ENCODE data around the gene PCBP1.
"Not testable (repeated sequence)": the region's sequence is repeated elsewhere in the genome, so short reads cannot be mapped to it uniquely, and the experiment has no call there.

PCBP1 gene

DNA sequence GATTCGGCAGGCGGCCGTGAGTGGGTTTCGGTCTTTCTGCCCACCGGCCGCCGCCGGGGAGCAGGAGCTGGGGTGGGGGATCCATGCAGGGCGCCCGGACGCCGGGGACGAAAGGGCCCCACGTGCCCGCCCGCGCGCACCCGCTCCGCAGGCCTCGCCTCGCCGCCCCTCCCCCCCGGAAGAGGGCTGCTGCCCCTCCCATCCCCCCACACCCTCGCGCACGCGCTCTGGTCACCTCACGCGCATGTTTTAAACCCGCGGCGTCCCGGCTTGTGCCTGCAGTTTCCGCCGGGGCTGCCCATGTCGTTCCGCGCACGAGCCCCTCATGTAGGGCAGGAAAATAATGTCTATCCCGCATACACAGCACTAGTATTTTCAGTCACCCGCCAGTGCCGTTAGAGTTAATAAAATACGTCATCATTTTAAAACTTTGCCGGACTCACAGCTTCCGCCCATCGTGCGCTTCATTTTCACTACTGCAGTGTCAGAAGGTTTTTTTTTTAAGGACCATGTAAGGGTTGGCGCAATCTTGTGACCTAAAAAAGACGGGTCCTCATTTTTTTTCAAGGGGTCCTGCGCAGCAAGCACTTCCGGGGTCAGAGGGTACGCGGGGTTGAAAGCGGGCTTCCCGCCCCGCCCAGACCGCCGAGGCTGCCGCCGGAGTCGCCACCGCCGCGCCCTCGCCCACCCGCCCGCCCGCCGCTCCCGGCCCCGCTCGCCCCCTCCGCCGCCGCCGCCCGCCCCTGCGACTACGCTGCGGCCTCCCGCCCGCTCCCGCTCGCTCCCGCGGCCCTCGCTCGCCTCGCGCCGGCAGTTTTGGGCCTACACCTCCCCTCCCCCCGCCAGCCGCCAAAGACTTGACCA lies at the start of gene PCBP1:
TSS of gene PCBP1 (plus strand) at position 640 of the 864 bp plus-strand sequence. CDS start 267 bp downstream, outside the sequence.
- Histone ChIP-seq H3K9me3 (ENCODE audit: control insufficient read depth, insufficient read depth, low read length) (no peaks in the 10 kb centered on the region; the same call in 1 of the 2 replicates), H3K4me1 (ENCODE audit: insufficient read depth, low read length) (peaks cover 25% of the 10 kb centered on the region), H3K9ac (ENCODE audit: low read depth, low read length) (peak within 1 kb of the TSS; percentile 100), H3K36me3 (ENCODE audit: insufficient read depth, low read length) (peaks cover 18% of the 10 kb centered on the region)

DNA sequence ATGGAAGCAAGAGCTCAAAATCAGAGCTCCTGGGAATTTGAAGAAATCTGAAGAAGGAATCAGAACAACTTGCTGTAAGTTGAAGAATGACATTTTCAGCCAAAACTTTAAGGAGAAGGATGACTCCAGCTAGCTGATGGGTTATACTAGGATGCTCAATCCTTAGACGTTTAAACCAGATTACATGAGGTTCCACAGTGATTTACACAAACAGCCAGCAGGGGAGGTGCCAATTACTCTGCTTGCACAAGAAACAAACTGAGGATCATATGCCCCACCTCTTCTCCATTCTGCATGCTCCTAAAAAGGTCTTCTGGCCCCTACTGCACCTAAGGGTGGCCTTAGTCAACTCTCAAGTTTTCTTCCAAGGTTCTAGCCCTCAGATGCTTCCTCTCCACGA lies 47.9 kb upstream of the PCBP1 start:
- no peaks in the 10 kb centered on the region for H3K4me1 ChIP-seq (ENCODE audit: insufficient read depth, low read length)
- 0 out of 2 replicates have a peak, but pooled peaks cover 2% of the 10 kb centered on the region for H3K36me3 ChIP-seq (ENCODE audit: insufficient read depth, low read length)
- no peak overlapping the region for H3K9ac ChIP-seq (ENCODE audit: low read depth, low read length)
- no peaks in the 10 kb centered on the region for H3K9me3 ChIP-seq (ENCODE audit: control insufficient read depth, insufficient read depth, low read length)

DNA sequence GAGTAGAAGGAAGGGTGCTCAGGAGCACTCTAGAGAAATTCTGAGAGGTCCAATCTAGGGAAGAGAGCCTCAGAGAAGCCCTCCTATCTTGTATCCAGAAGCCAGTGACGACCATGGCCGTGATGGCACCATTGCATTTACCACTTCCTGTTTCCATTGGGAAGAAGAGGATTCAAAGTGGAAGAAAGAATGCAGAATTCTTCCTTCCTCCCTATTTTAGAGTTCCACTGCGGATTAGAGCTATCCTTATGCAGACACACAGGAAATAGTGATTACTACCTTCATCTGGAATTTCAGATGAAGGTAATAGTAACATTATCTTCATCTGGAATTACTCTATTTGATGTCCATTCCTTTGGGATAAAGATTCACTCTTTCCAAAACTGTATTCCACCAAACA lies 45.6 kb upstream of the PCBP1 start:
- no peaks in the 10 kb centered on the region for H3K9me3 ChIP-seq (ENCODE audit: control insufficient read depth, insufficient read depth, low read length)
- H3K4me1 ChIP-seq (ENCODE audit: insufficient read depth, low read length): no peaks in the 10 kb centered on the region
- H3K9ac ChIP-seq (ENCODE audit: low read depth, low read length): no peak overlapping the region
- H3K36me3 ChIP-seq (ENCODE audit: insufficient read depth, low read length): peaks cover 8% of the 10 kb centered on the region; the same call in 1 of the 2 replicates

DNA sequence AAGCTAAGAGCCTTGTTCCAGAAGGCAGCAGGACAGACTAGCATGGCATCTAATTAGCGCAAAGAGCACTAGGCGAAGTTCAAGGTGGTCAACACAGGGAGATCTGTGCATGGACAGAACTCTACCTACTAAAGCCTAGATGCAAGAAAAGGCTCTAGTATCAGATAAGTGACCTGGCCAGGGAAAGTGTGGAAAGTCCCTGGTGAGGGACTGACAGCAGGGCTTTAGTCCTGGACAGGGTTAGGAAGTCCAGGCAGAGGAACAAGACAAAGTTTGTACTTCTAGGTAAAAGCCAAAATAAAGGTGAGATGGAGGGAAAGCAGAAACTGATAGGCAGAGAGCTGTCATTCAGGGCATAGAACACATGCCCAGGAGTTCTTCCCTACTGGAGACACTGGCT lies 45.0 kb upstream of the PCBP1 start:
- Histone ChIP-seq H3K9me3 (ENCODE audit: control insufficient read depth, insufficient read depth, low read length) (no peaks in the 10 kb centered on the region), H3K9ac (ENCODE audit: low read depth, low read length) (no peak overlapping the region), H3K4me1 (ENCODE audit: insufficient read depth, low read length) (no peaks in the 10 kb centered on the region), H3K36me3 (ENCODE audit: insufficient read depth, low read length) (peaks cover 12% of the 10 kb centered on the region; the same call in 1 of the 2 replicates)

DNA sequence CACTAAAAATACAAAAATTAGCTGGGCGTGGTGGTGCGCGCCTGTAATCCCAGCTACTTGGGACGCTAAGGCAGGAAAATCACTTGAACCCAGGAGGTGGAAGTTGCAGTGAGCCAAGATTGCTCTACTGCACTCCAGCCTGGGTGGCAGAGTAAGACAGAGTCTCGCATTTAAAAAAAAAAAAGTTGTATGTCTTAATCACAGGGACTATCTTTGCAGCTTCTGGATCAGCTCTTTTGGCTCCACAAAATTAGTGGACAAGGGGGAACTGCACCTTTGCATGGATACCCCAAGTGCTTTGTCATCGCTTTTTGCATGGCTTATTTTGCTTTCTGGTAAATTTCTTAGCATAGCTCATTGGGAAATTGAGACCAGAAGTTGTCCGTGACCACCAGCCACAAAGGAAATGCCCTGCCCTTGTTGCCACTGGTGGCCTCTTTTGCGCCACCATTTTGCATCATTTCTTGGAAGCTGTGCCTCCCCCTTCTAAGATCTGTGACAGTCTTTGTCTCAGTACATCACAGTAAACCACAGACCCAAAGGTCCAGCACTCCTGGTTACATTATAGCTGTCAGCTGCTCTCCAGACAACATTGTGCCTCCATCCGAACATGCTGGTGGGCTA lies 43.9 kb upstream of the PCBP1 start:
- Histone ChIP-seq H3K36me3 (ENCODE audit: insufficient read depth, low read length) (peaks cover 12% of the 10 kb centered on the region), H3K4me1 (ENCODE audit: insufficient read depth, low read length) (no peaks in the 10 kb centered on the region), H3K9me3 (ENCODE audit: control insufficient read depth, insufficient read depth, low read length) (no peaks in the 10 kb centered on the region), H3K9ac (ENCODE audit: low read depth, low read length) (no peak overlapping the region)

DNA sequence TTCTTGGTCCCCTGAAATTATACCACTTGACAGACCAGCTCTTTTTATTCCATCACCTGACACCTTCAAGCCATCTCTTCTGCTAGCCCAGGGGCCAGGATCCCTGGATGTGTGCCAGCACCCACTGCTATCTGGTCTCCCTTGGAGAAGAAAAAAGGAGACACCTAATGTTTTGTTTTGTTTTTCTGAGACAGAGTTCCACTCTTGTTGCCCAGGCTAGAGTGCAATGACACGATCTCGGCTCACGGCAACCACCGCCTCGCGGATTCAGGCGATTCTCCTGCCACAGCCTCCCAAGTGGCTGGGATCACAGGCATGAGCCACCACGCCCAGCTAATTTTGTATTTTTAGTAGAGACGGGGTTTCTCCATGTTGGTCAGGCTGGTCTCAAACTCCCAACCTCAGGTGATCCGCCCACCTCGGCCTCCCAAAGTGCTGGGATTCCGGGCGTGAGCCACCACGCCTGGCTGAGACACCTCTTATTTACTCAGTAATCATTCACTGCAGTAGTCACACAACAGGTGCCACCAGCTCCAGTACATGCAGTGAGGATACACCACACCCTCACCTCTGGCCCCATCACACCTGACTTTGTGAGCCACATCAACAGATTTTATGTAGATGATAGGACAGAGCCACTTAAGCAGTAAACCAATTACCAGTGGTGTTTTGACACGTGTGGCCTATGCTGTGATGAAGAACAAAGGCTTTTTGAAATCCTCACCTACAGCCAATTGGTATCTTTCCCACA lies 42.8 kb upstream of the PCBP1 start:
- Histone ChIP-seq H3K9ac (ENCODE audit: low read depth, low read length) (no peak overlapping the region), H3K36me3 (ENCODE audit: insufficient read depth, low read length) (peaks cover 17% of the 10 kb centered on the region), H3K4me1 (ENCODE audit: insufficient read depth, low read length) (no peaks in the 10 kb centered on the region), H3K9me3 (ENCODE audit: control insufficient read depth, insufficient read depth, low read length) (no peaks in the 10 kb centered on the region; the same call in 1 of the 2 replicates)

DNA sequence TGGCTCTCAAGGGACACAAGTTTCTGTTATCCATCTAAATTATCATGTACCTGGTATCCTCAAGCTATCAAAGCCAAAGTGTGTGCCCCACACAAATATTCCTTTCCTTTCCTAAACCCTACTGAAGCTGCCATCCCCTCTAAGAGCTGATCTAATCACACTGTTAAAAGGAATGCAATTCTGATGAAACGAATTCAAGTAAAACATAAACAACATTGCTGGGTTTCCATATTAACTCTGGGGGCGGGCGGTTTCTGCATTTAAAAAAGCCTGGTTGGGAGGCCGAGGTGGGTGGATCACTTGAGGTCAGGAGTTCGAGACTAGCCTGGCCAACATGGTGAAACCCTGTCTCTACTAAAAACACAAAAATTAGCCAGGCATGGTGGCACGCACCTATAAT lies 41.9 kb upstream of the PCBP1 start:
- H3K9ac ChIP-seq (ENCODE audit: low read depth, low read length): no peak overlapping the region
- no peaks in the 10 kb centered on the region; the same call in 1 of the 2 replicates for H3K9me3 ChIP-seq (ENCODE audit: control insufficient read depth, insufficient read depth, low read length)
- peaks cover 19% of the 10 kb centered on the region for H3K36me3 ChIP-seq (ENCODE audit: insufficient read depth, low read length)
- H3K4me1 ChIP-seq (ENCODE audit: insufficient read depth, low read length): no peaks in the 10 kb centered on the region

DNA sequence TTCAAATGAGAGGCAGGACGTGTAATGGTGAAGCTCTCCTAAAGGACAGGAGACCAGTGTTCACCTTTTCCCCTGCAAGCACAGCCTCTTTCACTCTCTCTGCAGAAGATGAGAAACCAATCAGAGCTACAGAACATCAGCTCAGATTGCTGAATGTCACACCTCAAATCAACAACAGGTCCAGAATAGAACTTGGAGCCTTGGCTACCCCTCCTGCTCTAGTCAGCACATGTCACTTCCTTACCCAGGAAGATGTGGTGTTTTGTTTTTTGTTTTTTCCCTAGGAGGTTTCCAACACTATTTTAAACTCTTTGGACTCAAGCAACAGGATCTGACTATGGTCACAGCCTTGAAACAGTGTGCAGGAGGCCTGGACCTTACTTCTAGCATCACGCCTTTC lies 41.3 kb upstream of the PCBP1 start:
- H3K36me3 ChIP-seq (ENCODE audit: insufficient read depth, low read length): peaks cover 19% of the 10 kb centered on the region
- no peaks in the 10 kb centered on the region for H3K4me1 ChIP-seq (ENCODE audit: insufficient read depth, low read length)
- H3K9ac ChIP-seq (ENCODE audit: low read depth, low read length): no peak overlapping the region
- H3K9me3 ChIP-seq (ENCODE audit: control insufficient read depth, insufficient read depth, low read length): no peaks in the 10 kb centered on the region; the same call in 1 of the 2 replicates

DNA sequence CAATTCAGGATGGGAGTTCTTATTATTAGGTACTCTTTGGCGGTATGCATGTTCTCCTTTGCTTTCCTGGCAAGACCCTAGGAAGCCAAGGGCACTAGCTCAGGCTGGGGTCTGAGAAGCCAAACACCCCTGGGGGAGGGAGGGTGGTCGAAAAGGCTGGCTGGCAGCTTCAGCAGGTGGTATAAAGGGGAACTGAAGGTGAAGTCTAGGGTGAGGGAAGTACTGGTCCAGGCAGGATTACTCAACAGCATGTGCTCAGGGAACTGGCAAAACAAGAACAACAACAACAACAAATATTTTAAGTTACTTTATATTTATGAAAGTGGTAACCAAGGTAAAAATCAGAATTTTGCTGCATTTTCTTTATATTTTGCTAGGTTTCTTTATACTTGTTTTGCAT lies 40.7 kb upstream of the PCBP1 start:
- Histone ChIP-seq H3K4me1 (ENCODE audit: insufficient read depth, low read length) (no peaks in the 10 kb centered on the region), H3K9me3 (ENCODE audit: control insufficient read depth, insufficient read depth, low read length) (no peaks in the 10 kb centered on the region; the same call in 1 of the 2 replicates), H3K36me3 (ENCODE audit: insufficient read depth, low read length) (peaks cover 19% of the 10 kb centered on the region), H3K9ac (ENCODE audit: low read depth, low read length) (no peak overlapping the region)

DNA sequence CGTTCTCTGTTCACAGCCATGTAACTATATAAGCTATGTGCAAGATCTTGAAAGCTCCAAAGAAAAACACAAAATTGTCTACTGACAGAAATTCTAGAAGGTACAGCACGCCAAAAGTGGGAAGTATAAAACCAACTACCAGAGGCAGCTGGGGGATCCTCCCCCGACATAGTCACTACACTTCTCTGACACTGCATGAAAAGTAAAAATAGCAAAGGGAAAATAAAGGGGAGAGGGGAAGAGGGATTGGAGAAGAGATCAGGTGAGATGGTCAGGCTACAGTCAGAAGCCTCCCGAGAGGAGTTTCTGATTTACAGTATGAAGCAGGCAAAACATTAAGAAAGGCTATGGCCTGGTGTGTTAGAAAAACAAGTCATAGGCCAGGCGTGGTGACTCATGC lies 39.8 kb upstream of the PCBP1 start:
- Histone ChIP-seq H3K4me1 (ENCODE audit: insufficient read depth, low read length) (no peaks in the 10 kb centered on the region), H3K36me3 (ENCODE audit: insufficient read depth, low read length) (peaks cover 19% of the 10 kb centered on the region), H3K9ac (ENCODE audit: low read depth, low read length) (no peak overlapping the region), H3K9me3 (ENCODE audit: control insufficient read depth, insufficient read depth, low read length) (no peaks in the 10 kb centered on the region; the same call in 1 of the 2 replicates)

DNA sequence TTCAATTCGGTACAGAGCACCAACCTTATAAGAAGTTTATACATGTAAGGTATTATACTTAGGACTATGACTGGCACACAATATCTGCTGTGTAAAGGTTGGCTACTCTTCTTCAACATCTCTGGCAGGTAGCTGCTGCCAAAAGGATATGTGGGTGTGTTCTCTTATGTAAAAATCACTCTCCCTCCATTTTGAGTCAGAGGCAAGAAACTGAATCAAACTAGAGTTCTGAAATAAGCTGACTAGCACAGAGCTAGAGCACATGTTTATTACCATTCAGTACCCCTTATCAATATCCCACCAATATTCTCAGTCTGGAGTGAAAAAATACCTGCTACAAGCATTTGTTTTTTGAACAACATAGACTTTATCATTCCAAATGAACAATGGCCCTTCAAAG lies 38.0 kb upstream of the PCBP1 start:
- Histone ChIP-seq H3K36me3 (ENCODE audit: insufficient read depth, low read length) (peaks cover 19% of the 10 kb centered on the region), H3K4me1 (ENCODE audit: insufficient read depth, low read length) (no peaks in the 10 kb centered on the region), H3K9me3 (ENCODE audit: control insufficient read depth, insufficient read depth, low read length) (no peaks in the 10 kb centered on the region; the same call in 1 of the 2 replicates), H3K9ac (ENCODE audit: low read depth, low read length) (no peak overlapping the region)

DNA sequence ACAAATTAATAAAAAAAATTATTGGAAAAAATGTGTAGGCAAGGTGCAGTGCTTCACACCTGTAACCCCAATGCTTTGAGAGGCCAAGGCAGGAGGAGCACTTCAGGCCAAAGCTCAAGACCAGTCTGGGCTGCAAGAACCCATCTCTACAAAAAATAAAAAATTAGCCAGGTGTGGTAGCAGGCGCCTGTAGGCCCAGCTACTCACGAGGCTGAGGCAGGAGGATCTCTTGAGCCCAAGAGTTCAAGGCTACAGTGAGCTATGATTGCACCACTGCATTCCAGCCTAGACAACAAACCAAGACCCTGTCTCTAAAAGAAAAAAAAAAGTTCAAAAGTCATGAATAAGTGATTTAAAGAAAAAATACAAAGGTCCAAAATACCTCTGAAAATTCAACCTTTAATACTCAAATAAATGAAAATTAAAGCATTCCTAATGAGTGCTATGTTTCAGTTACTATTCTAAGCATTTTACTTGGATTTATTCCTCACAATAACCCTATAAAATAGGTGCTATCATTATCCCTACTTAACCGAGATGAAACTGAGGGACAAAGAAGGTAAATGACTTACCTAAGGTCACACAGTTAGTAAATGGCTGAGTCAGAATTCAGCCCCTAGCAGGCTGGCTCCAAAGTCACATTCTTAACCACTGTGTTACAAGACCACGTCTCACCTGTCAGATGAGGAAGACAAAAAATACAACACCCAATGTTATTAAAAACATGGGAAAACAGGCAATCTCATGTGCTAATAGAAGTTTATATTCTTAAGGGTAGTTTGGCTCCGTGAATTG lies 36.4 kb upstream of the PCBP1 start:
- H3K36me3 ChIP-seq (ENCODE audit: insufficient read depth, low read length): peaks cover 19% of the 10 kb centered on the region
- no peaks in the 10 kb centered on the region; the same call in 1 of the 2 replicates for H3K9me3 ChIP-seq (ENCODE audit: control insufficient read depth, insufficient read depth, low read length)
- H3K9ac ChIP-seq (ENCODE audit: low read depth, low read length): no peak overlapping the region
- H3K4me1 ChIP-seq (ENCODE audit: insufficient read depth, low read length): no peaks in the 10 kb centered on the region

DNA sequence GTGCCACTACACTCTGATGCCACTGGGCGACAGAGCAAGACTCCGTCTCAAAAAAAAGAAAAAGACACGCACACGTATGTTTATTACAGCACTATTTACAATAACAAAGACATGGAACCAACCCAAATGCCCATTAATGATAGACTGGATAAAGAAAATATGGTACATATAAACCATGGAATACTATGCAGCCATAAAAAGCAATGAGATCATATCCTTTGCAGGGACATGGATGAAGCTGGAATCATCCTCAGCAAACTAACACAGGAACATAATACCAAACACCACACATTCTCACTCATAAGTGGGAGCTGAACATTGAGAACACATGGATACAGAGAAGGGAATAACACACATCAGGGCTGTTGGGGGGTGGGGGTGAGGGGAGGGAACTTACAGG lies 32.0 kb upstream of the PCBP1 start:
- H3K36me3 ChIP-seq (ENCODE audit: insufficient read depth, low read length); H3K9ac ChIP-seq (ENCODE audit: low read depth, low read length); H3K4me1 ChIP-seq (ENCODE audit: insufficient read depth, low read length): not testable (repeated sequence)

DNA sequence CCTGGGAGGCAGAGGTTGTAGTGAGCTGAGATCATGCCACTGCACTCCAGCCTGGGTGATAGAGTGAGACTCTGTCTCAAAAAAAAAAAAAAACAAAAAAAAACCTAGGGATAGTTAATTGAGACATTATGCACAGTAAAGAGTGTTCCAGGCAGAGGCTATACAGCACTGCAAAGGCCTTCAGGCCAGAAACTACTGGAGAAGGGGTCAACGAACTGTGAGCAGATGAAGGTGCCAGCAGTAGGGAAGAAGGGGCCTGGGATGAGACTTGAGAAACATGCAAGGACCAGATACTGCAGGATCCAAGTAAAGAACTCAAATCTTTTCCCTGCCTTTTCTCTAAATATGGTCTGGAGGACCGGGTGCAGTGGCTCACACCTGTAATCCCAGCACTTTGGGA lies 26.0 kb upstream of the PCBP1 start:
- H3K9ac ChIP-seq (ENCODE audit: low read depth, low read length): no peak overlapping the region
- peaks cover 24% of the 10 kb centered on the region for H3K36me3 ChIP-seq (ENCODE audit: insufficient read depth, low read length)
- no peaks in the 10 kb centered on the region for H3K9me3 ChIP-seq (ENCODE audit: control insufficient read depth, insufficient read depth, low read length)
- no peaks in the 10 kb centered on the region for H3K4me1 ChIP-seq (ENCODE audit: insufficient read depth, low read length)

More for the DNA sequence above, 32.0 kb upstream of the PCBP1 start:
- H3K9me3 ChIP-seq (ENCODE audit: control insufficient read depth, insufficient read depth, low read length): not testable (repeated sequence)
